CD14-positive monocyte (primary cell): ENCODE results near the gene XIRP1. TPM values are rescaled to one million over a fixed set of nuclear protein-coding genes. Genes with fewer than 3 reads are reported as not detected.
"Not testable (repeated sequence)": the region's sequence is repeated elsewhere in the genome, so short reads cannot be mapped to it uniquely, and the experiment has no call there.

ENCODE experiments used
- DNase-seq, 3 donors: peaks; one replicate each; pipeline ENCODE4 v3.0.0-alpha.2; 2011 to 2022
- H2AFZ ChIP-seq: 2 replicates; pipeline ENCODE4 v1.6.0; 2012; ENCODE audit warnings: mild to moderate bottlenecking, low read depth, low read length, inconsistent platforms; ENCODE audit not compliant: insufficient read depth, poor library complexity, severe bottlenecking
- H3K27ac ChIP-seq, 2 donors: 1 replicate in 1 of 2; 2 replicates in 1 of 2; pipeline ENCODE4 v1.5.1; 2012 to 2013; ENCODE audit warnings: low read length in 2 of 2, control low read depth in 1 of 2, inconsistent platforms in 1 of 2, low read depth in 1 of 2, mild to moderate bottlenecking in 1 of 2
- H3K27me3 ChIP-seq, 2 donors: one replicate each; pipeline versions ENCODE4 v1.6.0 to v1.6.1; 2011 to 2013; ENCODE audit warnings: low read length in 2 of 2; ENCODE audit not compliant: control insufficient read depth in 2 of 2, insufficient read depth in 2 of 2
- H3K36me3 ChIP-seq, 2 donors: replicated peaks in 1 of 2; 1 replicate in 1 of 2; 2 replicates in 1 of 2; pipeline versions ENCODE4 v1.5.1 to v1.6.1; 2012 to 2013; ENCODE audit warnings: low read length in 2 of 2, control low read depth in 1 of 2, inconsistent platforms in 1 of 2, mild to moderate bottlenecking in 1 of 2; ENCODE audit not compliant: insufficient read depth in 2 of 2, control insufficient read depth in 1 of 2
- H3K4me1 ChIP-seq, 2 donors: 1 replicate in 1 of 2; 2 replicates in 1 of 2; pipeline versions ENCODE4 v1.5.1 to v1.6.1; 2012 to 2013; ENCODE audit warnings: low read length in 2 of 2, control low read depth in 1 of 2, inconsistent platforms in 1 of 2, mild to moderate bottlenecking in 1 of 2, moderate library complexity in 1 of 2; ENCODE audit not compliant: insufficient read depth in 2 of 2, control insufficient read depth in 1 of 2
- H3K4me2 ChIP-seq: replicated peaks from 2 replicates; pipeline ENCODE3; 2012; ENCODE audit warnings: low read length, moderate library complexity, mild to moderate bottlenecking; ENCODE audit not compliant: poor library complexity, severe bottlenecking; ENCODE audit errors: extremely low read depth
- H3K4me3 ChIP-seq, 3 experiments: fragments of 200-600 bp in 1 of 3; sonication (generic) in 1 of 3; replicated peaks in 1 of 3; 1 replicate in 2 of 3; 2 replicates in 1 of 3; pipeline ENCODE4 v1.5.1; 2011 to 2013; ENCODE audit warnings: low read length in 3 of 3, mild to moderate bottlenecking in 3 of 3, control low read depth in 2 of 3, low read depth in 2 of 3, inconsistent platforms in 1 of 3, moderate library complexity in 1 of 3
- H3K79me2 ChIP-seq: 2 replicates; pipeline ENCODE4 v1.6.0; 2012; ENCODE audit warnings: mild to moderate bottlenecking, control low read depth, inconsistent platforms, low read length, moderate library complexity; ENCODE audit not compliant: insufficient read depth
- H3K9ac ChIP-seq: 2 replicates; pipeline ENCODE4 v1.6.0; 2017; ENCODE audit warnings: low read length, mild to moderate bottlenecking; ENCODE audit not compliant: insufficient read depth, poor library complexity, severe bottlenecking
- H3K9me3 ChIP-seq, 2 donors: replicated peaks in 1 of 2; 1 replicate in 1 of 2; 2 replicates in 1 of 2; pipeline versions ENCODE4 v1.5.1 to v1.6.1; 2012 to 2013; ENCODE audit warnings: low read length in 2 of 2, control low read depth in 1 of 2; ENCODE audit not compliant: control insufficient read depth in 1 of 2, insufficient read depth in 1 of 2
- H4K20me1 ChIP-seq: 2 replicates; pipeline ENCODE4 v1.6.0; 2012; ENCODE audit warnings: mild to moderate bottlenecking, low read length, control low read depth, moderate library complexity; ENCODE audit not compliant: insufficient read depth
- H3K27ac Mint-ChIP-seq, 7 donors: one replicate each; pipeline ENCODE4 v1.8.0; 2020; ENCODE audit warnings: mild to moderate bottlenecking in 7 of 7, mixed read lengths in 7 of 7, moderate library complexity in 6 of 7, inconsistent platforms in 2 of 7
- H3K27me3 Mint-ChIP-seq, 3 donors: one replicate each; pipeline ENCODE4 v1.8.0; 2021 to 2022; ENCODE audit warnings: low read depth in 3 of 3, mild to moderate bottlenecking in 3 of 3, mixed read lengths in 3 of 3, moderate library complexity in 3 of 3, inconsistent platforms in 1 of 3
- H3K36me3 Mint-ChIP-seq, 2 donors: one replicate each; pipeline ENCODE4 v1.8.0; 2020; ENCODE audit warnings: mixed read lengths in 2 of 2, inconsistent platforms in 1 of 2, mild to moderate bottlenecking in 1 of 2
- H3K4me1 Mint-ChIP-seq: one replicate; pipeline ENCODE4 v1.8.0; 2020; ENCODE audit warnings: mild to moderate bottlenecking, mixed read lengths
- H3K4me3 Mint-ChIP-seq, 2 donors: one replicate each; pipeline ENCODE4 v1.8.0; 2020; ENCODE audit warnings: mild to moderate bottlenecking in 2 of 2, mixed read lengths in 2 of 2, moderate library complexity in 1 of 2
- H3K9me3 Mint-ChIP-seq, 7 donors: one replicate each; pipeline ENCODE4 v1.8.0; 2020 to 2022; ENCODE audit warnings: mixed read lengths in 7 of 7, mild to moderate bottlenecking in 6 of 7, moderate library complexity in 6 of 7, inconsistent platforms in 2 of 7
- whole genome bisulfite sequencing: methylation state at CpG from one replicate; pipeline ENCODE4 v1.1.5; 2013; ENCODE audit warnings: missing lambda C conversion rate; ENCODE audit not compliant: insufficient coverage; 5-methylcytosine and 5-hydroxymethylcytosine counted together
- intact Hi-C, 2 donors: fragments of 100-400 bp; cut with micrococcal nuclease; formaldehyde crosslinking; loops; one replicate each; pipeline versions ENCODE4 v1.15.0 to v1.15.1; 2023
- polyA plus RNA-seq, 3 donors: library from polyadenylated mRNA; depleted of rRNA in 1 of 3; unstranded in 2 of 3; stranded (reverse) in 1 of 3; fragments of 300-500 nt in 2 of 3; fragments of >200 nt in 1 of 3; fragmentation: Illumina TruSeq in 2 of 3; gene quantifications; 1 replicate in 2 of 3; 2 replicates in 1 of 3; pipeline ENCODE4 v1.2.3, GENCODE V29; 2012 to 2021
- TF ChIP-seq, protein P1 (sequence below): fragments of 200-600 bp; IDR thresholded peaks from one replicate; pipeline ENCODE4 v1.8.0; 2022; ENCODE audit warnings: antibody characterized with exemption, mild to moderate bottlenecking

The XIRP1 gene
- polyA plus RNA-seq, 3 donors, result not detected

- Histone ChIP-seq H3K36me3 (no peaks in the 10 kb centered on the region), H4K20me1 (no peaks in the 10 kb centered on the region), H3K27ac (no peak overlapping the region), H3K9me3 (no peaks in the 10 kb centered on the region), H3K9ac (no peak overlapping the region), H2AFZ (no peak overlapping the region), H3K4me2 (no peak overlapping the region), H3K79me2 (no peaks in the 10 kb centered on the region), H3K27me3 (no peaks in the 10 kb centered on the region), H3K4me1 (peaks cover 23 to 31% of the 10 kb centered on the region in 2 donors), H3K4me3 (no peak overlapping the region)
- Mint-ChIP-seq H3K4me1 (peaks cover 31% of the 10 kb centered on the region), H3K36me3 (peaks cover 0 to 1% of the 10 kb centered on the region in 2 donors), H3K9me3 (peaks cover 0 to 6% (median 0%) of the 10 kb centered on the region in 7 donors), H3K27ac (no peak overlapping the region), H3K27me3 (peaks cover 0 to under 1% (median 0%) of the 10 kb centered on the region in 3 donors), H3K4me3 (no peak overlapping the region)
- DNase-seq, result no peak
- intact Hi-C loops, result no loop called here
- 83% methylated on average over 1 of the region's 4 CpGs for WGBS
- TF ChIP-seq, protein P1, sequence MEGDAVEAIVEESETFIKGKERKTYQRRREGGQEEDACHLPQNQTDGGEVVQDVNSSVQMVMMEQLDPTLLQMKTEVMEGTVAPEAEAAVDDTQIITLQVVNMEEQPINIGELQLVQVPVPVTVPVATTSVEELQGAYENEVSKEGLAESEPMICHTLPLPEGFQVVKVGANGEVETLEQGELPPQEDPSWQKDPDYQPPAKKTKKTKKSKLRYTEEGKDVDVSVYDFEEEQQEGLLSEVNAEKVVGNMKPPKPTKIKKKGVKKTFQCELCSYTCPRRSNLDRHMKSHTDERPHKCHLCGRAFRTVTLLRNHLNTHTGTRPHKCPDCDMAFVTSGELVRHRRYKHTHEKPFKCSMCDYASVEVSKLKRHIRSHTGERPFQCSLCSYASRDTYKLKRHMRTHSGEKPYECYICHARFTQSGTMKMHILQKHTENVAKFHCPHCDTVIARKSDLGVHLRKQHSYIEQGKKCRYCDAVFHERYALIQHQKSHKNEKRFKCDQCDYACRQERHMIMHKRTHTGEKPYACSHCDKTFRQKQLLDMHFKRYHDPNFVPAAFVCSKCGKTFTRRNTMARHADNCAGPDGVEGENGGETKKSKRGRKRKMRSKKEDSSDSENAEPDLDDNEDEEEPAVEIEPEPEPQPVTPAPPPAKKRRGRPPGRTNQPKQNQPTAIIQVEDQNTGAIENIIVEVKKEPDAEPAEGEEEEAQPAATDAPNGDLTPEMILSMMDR, result no peak
These were observed 36.1 kb upstream of the XIRP1 start for GRCh38 chr3:39228496-39228895.

GRCh38 chr3:39227596-39227995, 35.2 kb upstream of the XIRP1 start:
- H3K4me2 ChIP-seq, H3K27ac Mint-ChIP-seq, H3K9me3 Mint-ChIP-seq, H3K27ac ChIP-seq, H3K36me3 Mint-ChIP-seq, H2AFZ ChIP-seq, H3K27me3 Mint-ChIP-seq, intact Hi-C loops, H3K4me3 Mint-ChIP-seq, DNase-seq, H3K9ac ChIP-seq, H3K4me3 ChIP-seq, H3K79me2 ChIP-seq, H3K27me3 ChIP-seq, H3K9me3 ChIP-seq, H3K36me3 ChIP-seq, H4K20me1 ChIP-seq: not testable (repeated sequence)
- WGBS, result 97% methylated on average over 12 of the region's 32 CpGs
- H3K4me1 ChIP-seq, result peaks cover 17 to 22% of the 10 kb centered on the region in 2 donors
- peaks cover 22% of the 10 kb centered on the region for H3K4me1 Mint-ChIP-seq
